Colon (tissue), 2 donors: ENCODE results near the gene ATP13A2.

ENCODE experiments used
- FAIRE-seq: peaks from 2 replicates; lab custom pipeline; 2012; peaks lifted over from hg19 to GRCh38; lab: Jason Lieb, UNC
- donor health status: control.
- donor health status: control.

Gene ATP13A2

DNA sequence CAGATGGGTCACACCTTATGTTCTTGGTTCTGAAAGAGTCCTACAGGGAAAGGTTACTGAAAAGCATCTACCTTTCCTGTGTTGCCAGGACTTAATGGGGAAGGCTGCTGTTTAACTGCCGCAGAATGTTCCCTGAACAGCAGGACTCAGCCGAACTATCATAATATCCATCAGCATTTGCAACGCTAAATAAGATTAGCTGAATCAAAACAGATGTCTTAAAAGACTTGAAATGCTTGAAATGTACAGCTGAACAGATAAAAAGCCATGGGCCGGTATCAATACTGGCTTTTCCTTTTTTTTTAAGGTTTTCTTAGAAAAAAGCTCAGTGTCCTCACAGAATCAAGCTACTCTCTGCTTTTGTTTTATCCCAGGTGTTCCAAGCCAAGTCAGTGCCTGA lies 19.7 kb upstream of the ATP13A2 start:
- FAIRE-seq = no peak

DNA sequence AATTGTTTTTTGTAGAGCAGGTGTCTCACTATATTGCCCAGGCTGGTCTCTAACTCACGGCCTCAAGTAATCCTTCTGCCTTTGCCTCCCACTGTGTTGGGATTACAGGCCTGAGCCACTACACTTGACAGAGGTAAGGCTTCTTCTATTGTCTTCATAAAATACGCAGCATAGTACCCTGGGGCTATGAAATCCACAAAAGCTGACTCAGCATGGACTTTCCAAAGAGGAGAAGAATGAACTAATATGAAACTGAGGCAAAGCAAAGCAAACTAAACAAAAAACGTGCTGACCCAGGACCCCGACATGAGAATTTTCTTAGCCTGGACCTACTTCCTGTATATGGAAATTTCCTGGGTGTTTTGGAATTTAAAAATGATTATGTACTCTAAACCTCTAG lies 18.5 kb upstream of the ATP13A2 start:
- FAIRE-seq = no peak

DNA sequence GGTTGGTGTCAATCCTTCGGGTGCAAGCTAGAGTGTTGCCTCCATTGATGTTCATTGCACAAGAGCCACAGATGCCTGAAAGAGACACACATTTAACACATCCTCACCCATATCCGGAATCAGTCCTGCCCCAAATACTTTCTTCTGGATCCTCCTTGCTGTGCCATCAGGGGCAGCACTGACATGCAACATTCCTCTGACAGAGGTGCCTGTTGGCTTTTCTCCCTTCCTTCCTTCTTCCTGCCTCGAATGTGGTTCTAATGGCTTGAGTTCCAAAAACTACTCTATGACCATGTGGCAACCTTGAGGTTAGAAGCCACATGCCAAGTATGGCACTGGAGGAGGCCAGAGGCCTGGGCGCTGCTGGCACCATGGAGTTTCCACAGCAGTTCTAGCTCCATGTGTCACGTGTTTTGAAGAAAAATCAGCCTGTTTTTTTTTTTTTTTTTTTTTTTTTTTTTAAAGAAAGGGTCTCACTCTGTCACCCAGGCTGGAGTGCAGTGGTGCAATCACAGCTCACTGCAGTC lies 17.0 kb upstream of the ATP13A2 start:
- FAIRE-seq = no peak

GRCh38 chr1:17027900-17028299 lies 16.2 kb upstream of the ATP13A2 start:
- no peak for FAIRE-seq

GRCh38 chr1:17027403-17027802 lies 15.7 kb upstream of the ATP13A2 start:
- FAIRE-seq = no peak

GRCh38 chr1:17024721-17025120 lies 13.0 kb upstream of the ATP13A2 start:
- no peak for FAIRE-seq

DNA sequence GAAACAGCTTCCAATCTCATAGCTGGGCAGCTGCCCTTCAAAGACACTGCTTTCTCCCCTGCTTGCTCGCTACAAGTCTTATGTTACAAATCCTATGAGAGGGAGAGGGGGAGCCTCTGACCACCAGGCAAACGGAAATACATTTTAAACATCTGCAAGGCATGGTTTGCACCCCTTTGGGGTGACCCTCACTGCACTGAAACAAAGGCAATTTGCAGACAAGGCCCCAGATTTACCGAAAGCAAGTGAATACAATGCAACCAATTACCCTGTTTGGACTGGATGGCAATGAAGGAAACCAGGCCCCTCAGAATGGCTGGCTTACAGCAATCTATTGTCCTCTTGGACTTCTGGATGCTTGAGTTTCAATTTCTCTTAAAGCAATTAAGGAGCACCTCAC lies 11.8 kb upstream of the ATP13A2 start:
- no peak for FAIRE-seq

GRCh38 chr1:17023102-17023501 lies 11.4 kb upstream of the ATP13A2 start:
- FAIRE-seq = no peak

- no peak for FAIRE-seq
These were observed 10.2 kb upstream of the ATP13A2 start for GRCh38 chr1:17021896-17022295.

- FAIRE-seq = no peak
These were observed 8.8 kb upstream of the ATP13A2 start for GRCh38 chr1:17020502-17020901.

DNA sequence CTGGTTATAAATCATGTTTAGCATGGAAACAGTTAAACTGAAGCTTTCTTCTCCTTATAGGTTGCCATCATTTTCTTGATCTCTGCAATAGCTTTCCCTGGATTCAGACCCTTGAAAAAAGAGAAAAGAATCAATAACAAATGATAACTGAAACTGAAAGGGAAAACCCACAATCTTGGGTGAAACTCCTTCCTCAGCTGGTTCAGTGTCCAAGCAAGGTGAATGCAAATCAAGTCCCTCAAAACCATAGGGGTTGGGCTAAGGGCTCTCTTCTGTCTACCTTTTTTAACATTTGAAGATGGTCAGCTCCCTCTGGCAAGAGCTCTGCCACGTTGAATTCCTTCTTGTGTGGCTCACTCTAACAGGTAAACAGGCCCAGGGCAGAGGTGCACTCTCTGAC lies 7.1 kb upstream of the ATP13A2 start:
- no peak for FAIRE-seq

GRCh38 chr1:17017435-17017834 lies 5.7 kb upstream of the ATP13A2 start:
- FAIRE-seq = no peak

- FAIRE-seq = no peak
These were observed 4.6 kb upstream of the ATP13A2 start for GRCh38 chr1:17016317-17016661.

DNA sequence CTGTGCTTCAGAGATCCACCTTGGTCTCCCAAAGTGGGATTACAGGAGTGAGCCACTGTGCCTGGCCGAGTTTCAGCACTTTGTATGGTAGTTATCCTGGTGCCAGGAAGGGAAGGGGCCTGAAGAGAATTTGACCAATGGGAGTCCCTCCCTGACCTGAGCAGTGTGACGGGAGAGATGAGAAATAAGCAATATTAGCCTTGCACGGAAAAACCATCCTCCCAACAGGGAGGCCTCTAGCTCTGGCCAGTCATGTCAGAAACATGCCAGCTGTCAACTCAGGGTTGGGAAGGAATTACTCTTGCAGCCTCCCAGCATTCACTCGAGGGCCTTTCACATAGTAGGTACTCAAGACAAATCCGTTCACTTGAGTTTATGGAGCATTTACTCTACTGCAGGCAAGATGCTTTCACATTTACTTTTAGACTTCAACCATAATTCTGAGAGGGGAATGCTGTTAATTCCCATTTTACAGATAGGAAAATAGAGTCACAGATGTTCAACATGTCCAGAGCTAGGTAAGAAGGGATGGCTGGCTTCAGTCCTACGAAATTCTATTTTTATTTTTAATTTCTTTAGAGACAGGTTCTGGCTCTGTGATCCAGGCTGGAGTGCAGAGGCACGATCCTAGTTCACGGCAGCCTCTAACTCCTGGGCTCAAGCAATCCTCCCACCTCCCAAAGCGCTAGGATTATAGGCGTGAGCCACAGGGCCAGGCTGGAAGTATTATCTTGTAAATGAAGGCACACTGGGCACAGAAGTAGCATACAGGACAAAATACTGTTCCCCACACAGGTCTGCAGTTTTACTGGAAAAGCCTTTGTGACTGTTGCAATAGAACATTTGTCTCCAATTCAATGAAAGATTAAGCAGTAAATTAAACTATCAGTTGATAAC lies 3.2 kb upstream of the ATP13A2 start:
- no peak for FAIRE-seq

GRCh38 chr1:17013491-17014320 lies 2.0 kb upstream of the ATP13A2 start:
- no peak for FAIRE-seq

DNA sequence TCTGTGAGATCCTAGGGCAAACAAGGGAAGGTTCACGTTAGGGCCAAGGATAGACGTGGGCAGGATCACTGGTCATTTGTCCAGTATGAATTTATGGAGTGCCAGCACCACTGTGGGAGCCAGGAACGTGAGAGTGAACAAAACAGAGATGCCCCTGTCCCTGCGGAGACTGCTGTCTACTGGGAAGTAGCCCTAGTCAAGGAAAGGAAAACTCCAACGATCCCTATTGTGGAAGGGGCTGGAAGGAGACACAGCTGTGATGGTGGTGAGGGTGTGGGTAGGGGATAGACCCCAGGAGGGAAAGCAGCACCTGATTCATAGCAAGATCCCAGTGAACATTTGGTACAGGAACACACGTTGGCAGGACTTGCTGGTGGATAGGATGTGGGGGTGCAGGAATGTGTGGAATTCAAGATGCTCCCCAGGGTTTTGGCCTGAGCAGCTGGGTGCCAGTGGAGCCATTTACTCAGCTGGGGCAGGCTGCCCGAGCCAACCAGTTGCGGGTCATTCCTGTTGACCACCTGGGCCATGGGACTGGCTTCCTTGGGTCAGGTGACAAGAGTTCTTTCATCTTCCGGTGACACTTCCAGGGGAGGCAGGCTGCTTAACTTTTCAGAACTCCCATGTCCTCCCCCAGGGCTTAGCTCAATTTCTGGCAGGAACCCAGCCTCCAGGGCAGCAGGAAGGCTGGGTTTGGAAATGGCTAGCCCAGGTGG lies 1.2 kb upstream of the ATP13A2 start:
- FAIRE-seq = no peak

GRCh38 chr1:17011092-17011438 lies 663 bp downstream of the ATP13A2 start:
- no peak for FAIRE-seq

DNA sequence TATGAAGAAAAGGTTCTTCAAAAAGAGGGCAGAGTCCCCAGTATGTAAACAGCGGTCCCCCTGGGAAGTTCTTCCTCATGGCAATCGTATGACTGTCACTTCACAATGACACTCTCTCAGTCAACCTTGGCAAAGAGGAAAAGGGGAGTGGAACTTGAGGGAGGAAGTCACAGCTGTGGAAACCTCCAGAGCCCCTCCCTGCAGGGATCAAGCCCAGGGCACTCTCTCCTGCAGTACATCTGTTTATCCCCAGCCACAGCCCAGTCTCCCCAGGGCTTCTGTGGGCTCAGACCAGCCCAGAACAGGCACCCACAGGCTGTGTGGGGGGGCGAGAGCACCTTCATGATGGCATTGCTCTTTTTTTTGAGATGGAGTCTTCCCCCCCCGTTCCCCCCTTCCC lies 2.0 kb downstream of the ATP13A2 start:
- FAIRE-seq = no peak

DNA sequence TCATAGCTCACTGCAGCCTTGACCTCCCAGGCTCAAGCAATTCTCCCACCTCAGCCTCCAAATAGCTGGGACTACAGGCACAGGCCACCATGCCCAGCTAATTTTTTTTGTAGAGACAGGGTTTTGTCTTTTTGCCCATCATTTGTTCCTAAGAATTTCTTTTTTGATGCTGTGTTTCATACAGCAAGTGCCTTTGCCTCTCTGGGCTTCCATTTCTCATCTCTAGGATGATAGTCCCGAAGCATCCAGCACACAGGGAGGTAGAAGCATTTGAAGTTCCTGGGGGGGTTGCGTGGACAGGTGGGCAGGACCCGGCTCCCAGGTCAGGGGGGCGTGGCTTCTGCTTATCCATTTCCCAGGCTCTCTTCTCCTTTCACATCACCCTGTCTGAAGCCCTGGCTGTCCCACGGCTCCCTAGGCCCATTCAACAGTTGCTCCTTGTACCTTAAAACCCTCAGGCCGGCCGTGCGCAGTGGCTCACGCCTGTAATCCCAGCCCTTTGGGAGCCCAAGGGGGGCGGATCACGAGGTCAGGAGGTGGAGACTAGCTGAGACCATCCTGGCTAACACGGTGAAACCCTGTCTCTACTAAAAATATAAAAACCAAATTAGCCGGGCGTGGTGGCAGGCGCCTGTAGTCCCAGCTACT lies 3.4 kb downstream of the ATP13A2 start:
- FAIRE-seq = no peak

DNA sequence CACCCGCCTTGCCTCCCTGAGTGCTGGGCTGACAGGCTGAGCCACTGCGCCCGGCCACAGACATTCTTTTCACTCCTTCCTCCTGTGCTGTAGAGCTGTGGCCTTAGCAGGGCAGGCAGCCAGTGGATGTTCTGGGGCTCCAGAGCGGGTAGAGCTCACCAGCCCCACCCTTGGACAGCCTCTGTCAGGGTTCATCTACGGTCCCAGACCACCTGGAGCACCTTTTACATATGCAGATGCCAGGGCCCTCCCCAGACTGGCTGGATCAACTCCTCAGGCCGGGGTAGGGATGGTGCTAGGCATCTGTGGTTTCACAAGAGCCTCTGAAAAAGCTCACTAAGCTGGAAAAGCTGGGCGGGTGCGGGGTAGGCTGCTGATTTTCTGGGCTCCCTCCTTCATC lies 4.6 kb downstream of the ATP13A2 start:
- FAIRE-seq = no peak

DNA sequence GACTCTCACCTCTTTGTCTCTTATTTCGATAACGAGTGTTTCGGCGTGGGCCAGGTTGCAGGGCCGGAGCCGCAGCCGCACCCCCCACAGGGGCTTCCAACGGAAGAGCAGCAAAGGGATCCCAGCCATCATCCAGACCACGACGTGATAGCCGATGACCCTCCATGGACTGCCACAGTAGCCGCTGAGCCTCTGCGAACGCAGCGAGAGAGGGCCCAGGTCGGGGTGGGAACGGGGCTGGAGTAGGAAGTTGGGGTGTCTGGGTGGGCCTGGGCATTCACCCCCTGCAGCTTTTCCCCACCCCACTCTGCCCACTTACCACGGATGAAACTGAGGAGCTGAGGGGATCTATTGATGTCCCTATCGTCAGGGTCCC lies 6.4 kb downstream of the ATP13A2 start:
- FAIRE-seq = no peak
